Keratinocyte (primary cell): Measurements from ENCODE around the gene TANK. TPM values are rescaled to one million over a fixed set of nuclear protein-coding genes. Genes with fewer than 3 reads are reported as not detected.

Source experiments
- DNase-seq: peaks from one replicate; pipeline ENCODE4 v3.0.0-alpha.2; 2011; ENCODE audit warnings: low read depth, missing footprints, low spot score
- FAIRE-seq: peaks from 2 replicates; lab custom pipeline; 2011; peaks lifted over from hg19 to GRCh38; lab: Jason Lieb, UNC
- H2AFZ ChIP-seq: 2 replicates; pipeline ENCODE4 v1.6.0; 2012; ENCODE audit warnings: low read length, control low read depth, inconsistent platforms; ENCODE audit not compliant: control insufficient read depth
- H3K27ac ChIP-seq: 2 replicates; pipeline ENCODE4 v1.5.1; 2011; ENCODE audit warnings: low read length; ENCODE audit not compliant: control insufficient read depth, insufficient read depth
- H3K27me3 ChIP-seq: 3 replicates; pipeline ENCODE4 v1.6.0; 2011; ENCODE audit warnings: low read length; ENCODE audit not compliant: control insufficient read depth, insufficient read depth; ENCODE audit errors: extremely low read depth
- H3K36me3 ChIP-seq, 2 experiments: 2 replicates in 1 of 2; 3 replicates in 1 of 2; pipeline ENCODE4 v1.5.1; 2011; ENCODE audit warnings: low read length in 2 of 2, mild to moderate bottlenecking in 1 of 2; ENCODE audit not compliant: control insufficient read depth in 2 of 2, insufficient read depth in 2 of 2; ENCODE audit errors: extremely low read depth in 1 of 2
- H3K4me1 ChIP-seq: 3 replicates; pipeline ENCODE4 v1.5.1; 2011; ENCODE audit warnings: low read length; ENCODE audit not compliant: control insufficient read depth, insufficient read depth; ENCODE audit errors: extremely low read depth
- H3K4me2 ChIP-seq: 3 replicates; pipeline ENCODE4 v1.6.0; 2011; ENCODE audit warnings: low read depth, low read length; ENCODE audit not compliant: control insufficient read depth, insufficient read depth; ENCODE audit errors: extremely low read depth
- H3K4me3 ChIP-seq, 3 experiments: fragments of 200-600 bp in 1 of 3; sonication (generic) in 1 of 3; 2 replicates in 2 of 3; 3 replicates in 1 of 3; pipeline ENCODE4 v1.5.1; 2011 to 2016; ENCODE audit warnings: low read length in 3 of 3, mild to moderate bottlenecking in 3 of 3, control low read depth in 2 of 3, inconsistent platforms in 1 of 3, low read depth in 1 of 3, mixed read lengths in 1 of 3, mixed run types in 1 of 3, moderate library complexity in 1 of 3; ENCODE audit not compliant: control insufficient read depth in 2 of 3, insufficient read depth in 2 of 3; ENCODE audit errors: extremely low read depth in 1 of 3
- H3K79me2 ChIP-seq: 2 replicates; pipeline ENCODE4 v1.6.0; 2012; ENCODE audit warnings: low read length; ENCODE audit not compliant: control insufficient read depth, insufficient read depth
- H3K9ac ChIP-seq: 3 replicates; pipeline ENCODE4 v1.6.0; 2011; ENCODE audit warnings: low read length; ENCODE audit not compliant: control insufficient read depth, insufficient read depth; ENCODE audit errors: extremely low read depth
- H3K9me1 ChIP-seq: 3 replicates; pipeline ENCODE4 v1.6.0; 2011; ENCODE audit warnings: low read length; ENCODE audit not compliant: control insufficient read depth, insufficient read depth; ENCODE audit errors: extremely low read depth
- H3K9me3 ChIP-seq: 2 replicates; pipeline ENCODE4 v1.5.1; 2012; ENCODE audit warnings: low read depth, low read length; ENCODE audit not compliant: control insufficient read depth
- H4K20me1 ChIP-seq: 3 replicates; pipeline ENCODE4 v1.6.0; 2011; ENCODE audit warnings: low read length; ENCODE audit not compliant: control insufficient read depth, insufficient read depth; ENCODE audit errors: extremely low read depth
- CTCF ChIP-seq, 3 experiments: IDR thresholded peaks in 1 of 3; conservative IDR thresholded peaks in 1 of 3; optimal IDR thresholded peaks in 1 of 3; 2 replicates in 2 of 3; 3 replicates in 1 of 3; pipeline versions ENCODE3 to v1.5.1; 2011; ENCODE audit warnings: low read length in 3 of 3, mild to moderate bottlenecking in 3 of 3, moderate library complexity in 2 of 3, control low read depth in 1 of 3, inconsistent platforms in 1 of 3; ENCODE audit not compliant: insufficient read depth in 2 of 3; ENCODE audit errors: extremely low read depth in 1 of 3
- EZH2 ChIP-seq: IDR thresholded peaks from one replicate; pipeline ENCODE4 v1.6.1; 2012; ENCODE audit warnings: inconsistent platforms, mild to moderate bottlenecking, low read length, moderate library complexity
- dilution Hi-C: fragments of 300-500 bp; cut with MboI; formaldehyde crosslinking; loops from one replicate; pipeline ENCODE4 v1.7.0; 2020; ENCODE audit warnings: low sequenced_read_pairs; ENCODE audit not compliant: extremely low pct_ligation_motif_present
- polyA plus RNA-seq, 5 experiments: library from polyadenylated mRNA; depleted of rRNA in 3 of 5; stranded (reverse) in 3 of 5; stranded (forward) in 1 of 5; unstranded in 1 of 5; fragments of >200 nt; gene quantifications; 1 replicate in 1 of 5; 2 replicates in 3 of 5; 3 replicates in 1 of 5; pipeline versions ENCODE4 v1.2.1 to v1.2.3, GENCODE V29; 2011 to 2012; ENCODE audit warnings: missing spikeins in 2 of 5, low read depth in 1 of 5, low replicate concordance in 1 of 5

Gene TANK
- polyA plus RNA-seq, 1 donor (not counting 4 experiments of a cell fraction or from before 2014, with no cell fraction given), result 47.2 TPM

- Histone ChIP-seq H3K4me1 (peaks cover 13% of the 10 kb centered on the region), H4K20me1 (no peaks in the 10 kb centered on the region), H3K4me2 (peak overlapping the region; percentile 89), H3K4me3 (no peak overlapping the region), H3K27me3 (no peaks in the 10 kb centered on the region), H2AFZ (no peak overlapping the region), H3K36me3 (peaks cover 0 to 2% of the 10 kb centered on the region in 2 experiments), H3K9me3 (no peaks in the 10 kb centered on the region), H3K27ac (no peak overlapping the region), H3K79me2 (peaks cover 4% of the 10 kb centered on the region), H3K9me1 (no peaks in the 10 kb centered on the region), H3K9ac (peak overlapping the region; percentile 1)
- DNase-seq (no peak), FAIRE-seq (no peak)
- dilution Hi-C loops, result no loop called here
- TF ChIP-seq EZH2 (no peak), CTCF (optimal IDR thresholded peaks at IDR 0.05 in 1 of 3, IDR thresholded peaks at IDR 0.05 in 1 of 3, conservative IDR thresholded peaks at IDR 0.05 in 1 of 3; ENCODE audit: extremely low read depth in 1 of 3, insufficient read depth in 2 of 3, low read length in 3 of 3) (no peak)
These were observed 86.1 kb downstream of the TANK start for GRCh38 chr2:161246281-161246680.

GRCh38 chr2:161250864-161251436 is 90.7 kb downstream of the TANK start:
- Histone ChIP-seq H3K9ac (no peak overlapping the region), H3K36me3 (peaks cover 0 to 2% of the 10 kb centered on the region in 2 experiments), H3K4me2 (peak overlapping the region; percentile 22), H3K4me3 (no peak overlapping the region), H3K79me2 (no peaks in the 10 kb centered on the region), H3K4me1 (peaks cover 6% of the 10 kb centered on the region), H3K9me3 (no peaks in the 10 kb centered on the region), H2AFZ (no peak overlapping the region), H3K27me3 (no peaks in the 10 kb centered on the region), H4K20me1 (no peaks in the 10 kb centered on the region), H3K27ac (no peak overlapping the region), H3K9me1 (no peaks in the 10 kb centered on the region)
- FAIRE-seq (peak; percentile 95), DNase-seq (peak; percentile 48)
- dilution Hi-C loops, result no loop called here
- TF ChIP-seq EZH2, result no peak
- peak; percentile 52 to 75 (median 59) for TF ChIP-seq CTCF (optimal IDR thresholded peaks at IDR 0.05 in 1 of 3, IDR thresholded peaks at IDR 0.05 in 1 of 3, conservative IDR thresholded peaks at IDR 0.05 in 1 of 3; ENCODE audit: extremely low read depth in 1 of 3, insufficient read depth in 2 of 3, low read length in 3 of 3)
